ENCODE results near the gene TEKTIP1. TPM values are rescaled to one million over a fixed set of nuclear protein-coding genes. Genes with fewer than 3 reads are reported as not detected.

TEKTIP1 gene
- total and polyA plus RNA-seq, 9 of the 15 experiments (the other 6 are each of a cell fraction or from before 2014, with no cell fraction given), result 0.66 TPM; not detected in 8

- peak; percentile 82 for TF ChIP-seq REST (IDR thresholded peaks at IDR 0.05; ENCODE audit: borderline replicate concordance)
- TF ChIP-seq REST (CRISPR knock-in tag; IDR thresholded peaks at IDR 0.05; ENCODE audit: low read depth), result no peak
- TF ChIP-seq RB1 (IDR thresholded peaks at IDR 0.05; ENCODE audit: low read depth), result peak; percentile 50; the same call in 1 of the 2 replicates
- peak; percentile 95 for TF ChIP-seq ZBTB7A (IDR thresholded peaks at IDR 0.05; ENCODE audit: borderline replicate concordance, control insufficient read depth, low read depth, low read length)
- TF ChIP-seq CTCF (IDR thresholded peaks at IDR 0.05 in 2 of 3, conservative IDR thresholded peaks at IDR 0.05 in 1 of 3; ENCODE audit: insufficient read depth in 2 of 3, low read depth in 1 of 3, low read length in 3 of 3), result peak; percentile 78 to 82 (median 79)
- TF ChIP-seq PCBP1 (IDR thresholded peaks at IDR 0.05; ENCODE audit: low read depth, low read length, poor library complexity, severe bottlenecking), result peak; percentile 47
- TF ChIP-seq RHOXF2B (CRISPR knock-in tag; conservative IDR thresholded peaks at IDR 0.05), result no peak
- no peak for TF ChIP-seq EGR1 (conservative IDR thresholded peaks at IDR 0.05)
- TF ChIP-seq LARP7 (IDR thresholded peaks at IDR 0.05), result no peak
- TF ChIP-seq ZNF280B (CRISPR knock-in tag; IDR thresholded peaks at IDR 0.05), result no peak
- no peak for TF ChIP-seq C11orf30 (IDR thresholded peaks at IDR 0.05; ENCODE audit: low read depth)
- no peak for TF ChIP-seq TAF9B (IDR thresholded peaks at IDR 0.05; ENCODE audit: partially characterized antibody)
- TF ChIP-seq BRD9 (IDR thresholded peaks at IDR 0.05; ENCODE audit: low read depth, partially characterized antibody), result no peak
- no peak for TF ChIP-seq KLF6 (CRISPR knock-in tag; IDR thresholded peaks at IDR 0.05; ENCODE audit: borderline replicate concordance)
- TF ChIP-seq NFYB (IDR thresholded peaks at IDR 0.05; ENCODE audit: extremely low read depth, insufficient read length), result no peak
- no peak for TF ChIP-seq ZFP91 (CRISPR knock-in tag; IDR thresholded peaks at IDR 0.05)
Observed at GRCh38 chr19:3586127-3586626, 47.2 kb downstream of the TEKTIP1 start (continued).

Data from K562 (cell line).